ENCODE results near the gene RIMS4.

The RIMS4 gene

GRCh38 chr20:44810391-44811149, at the start of gene RIMS4:
Gene RIMS4, minus strand, starts transcription at chr20:44810546. Its CDS starts 275 bp downstream, at chr20:44810271.
- no peak for DNase-seq (ENCODE audit: low read depth in 2 of 2)

- no peak for DNase-seq (ENCODE audit: low read depth in 2 of 2)
Observed at GRCh38 chr20:44858606-44859360, 48.4 kb upstream of the RIMS4 start.

GRCh38 chr20:44856856-44857448, 46.6 kb upstream of the RIMS4 start:
- DNase-seq (ENCODE audit: low read depth in 2 of 2), result no peak

GRCh38 chr20:44856442-44856841, 46.1 kb upstream of the RIMS4 start:
- DNase-seq (ENCODE audit: low read depth in 2 of 2), result no peak

- no peak for DNase-seq (ENCODE audit: low read depth in 2 of 2)
Observed at GRCh38 chr20:44851545-44851944, 41.2 kb upstream of the RIMS4 start.

GRCh38 chr20:44850837-44851236, 40.5 kb upstream of the RIMS4 start:
- DNase-seq (ENCODE audit: low read depth in 2 of 2), result no peak

GRCh38 chr20:44850272-44850671, 39.9 kb upstream of the RIMS4 start:
- no peak for DNase-seq (ENCODE audit: low read depth in 2 of 2)

GRCh38 chr20:44849703-44850102, 39.4 kb upstream of the RIMS4 start:
- no peak for DNase-seq (ENCODE audit: low read depth in 2 of 2)

- DNase-seq (ENCODE audit: low read depth in 2 of 2), result no peak
Observed at GRCh38 chr20:44848254-44849015, 38.1 kb upstream of the RIMS4 start.

- no peak for DNase-seq (ENCODE audit: low read depth in 2 of 2)
Observed at GRCh38 chr20:44843876-44844275, 33.5 kb upstream of the RIMS4 start.

GRCh38 chr20:44841955-44842354, 31.6 kb upstream of the RIMS4 start:
- no peak for DNase-seq (ENCODE audit: low read depth in 2 of 2)

GRCh38 chr20:44840826-44841225, 30.5 kb upstream of the RIMS4 start:
- DNase-seq (ENCODE audit: low read depth in 2 of 2), result no peak

- no peak for DNase-seq (ENCODE audit: low read depth in 2 of 2)
Observed at GRCh38 chr20:44839481-44839880, 29.1 kb upstream of the RIMS4 start.

- DNase-seq (ENCODE audit: low read depth in 2 of 2), result no peak
Observed at GRCh38 chr20:44838521-44838920, 28.2 kb upstream of the RIMS4 start.

GRCh38 chr20:44837946-44838345, 27.6 kb upstream of the RIMS4 start:
- DNase-seq (ENCODE audit: low read depth in 2 of 2), result no peak

GRCh38 chr20:44836601-44837120, 26.3 kb upstream of the RIMS4 start:
- DNase-seq (ENCODE audit: low read depth in 2 of 2), result no peak

- DNase-seq (ENCODE audit: low read depth in 2 of 2), result no peak
Observed at GRCh38 chr20:44835661-44836221, 25.4 kb upstream of the RIMS4 start.

GRCh38 chr20:44835116-44835515, 24.8 kb upstream of the RIMS4 start:
- no peak for DNase-seq (ENCODE audit: low read depth in 2 of 2)

- no peak for DNase-seq (ENCODE audit: low read depth in 2 of 2)
Observed at GRCh38 chr20:44834693-44835092, 24.3 kb upstream of the RIMS4 start.

- no peak for DNase-seq (ENCODE audit: low read depth in 2 of 2)
Observed at GRCh38 chr20:44833437-44833836, 23.1 kb upstream of the RIMS4 start.

- DNase-seq (ENCODE audit: low read depth in 2 of 2), result no peak
Observed at GRCh38 chr20:44832724-44833123, 22.4 kb upstream of the RIMS4 start.

All from stimulated activated CD8-positive, alpha-beta memory T cell treated with anti-CD3 and anti-CD28 coated beads, Interleukin-15, amount 100 ng/mL, for 4 hours (primary cell).